ENCODE measurements around the gene SPATA24.
"Not testable (repeated sequence)": the region's sequence is repeated elsewhere in the genome, so short reads cannot be mapped to it uniquely, and the experiment has no call there.

Gene SPATA24

GRCh38 chr5:139414581-139415130, 10.8 kb upstream of the SPATA24 start:
- TF ChIP-seq, protein P1, sequence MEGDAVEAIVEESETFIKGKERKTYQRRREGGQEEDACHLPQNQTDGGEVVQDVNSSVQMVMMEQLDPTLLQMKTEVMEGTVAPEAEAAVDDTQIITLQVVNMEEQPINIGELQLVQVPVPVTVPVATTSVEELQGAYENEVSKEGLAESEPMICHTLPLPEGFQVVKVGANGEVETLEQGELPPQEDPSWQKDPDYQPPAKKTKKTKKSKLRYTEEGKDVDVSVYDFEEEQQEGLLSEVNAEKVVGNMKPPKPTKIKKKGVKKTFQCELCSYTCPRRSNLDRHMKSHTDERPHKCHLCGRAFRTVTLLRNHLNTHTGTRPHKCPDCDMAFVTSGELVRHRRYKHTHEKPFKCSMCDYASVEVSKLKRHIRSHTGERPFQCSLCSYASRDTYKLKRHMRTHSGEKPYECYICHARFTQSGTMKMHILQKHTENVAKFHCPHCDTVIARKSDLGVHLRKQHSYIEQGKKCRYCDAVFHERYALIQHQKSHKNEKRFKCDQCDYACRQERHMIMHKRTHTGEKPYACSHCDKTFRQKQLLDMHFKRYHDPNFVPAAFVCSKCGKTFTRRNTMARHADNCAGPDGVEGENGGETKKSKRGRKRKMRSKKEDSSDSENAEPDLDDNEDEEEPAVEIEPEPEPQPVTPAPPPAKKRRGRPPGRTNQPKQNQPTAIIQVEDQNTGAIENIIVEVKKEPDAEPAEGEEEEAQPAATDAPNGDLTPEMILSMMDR (IDR thresholded peaks at IDR 0.05; ENCODE audit: low read depth, low read length) = no peak
- H3K4me3 ChIP-seq (ENCODE audit: low read depth, low read length) = no peak overlapping the region

- TF ChIP-seq, protein P1 (IDR thresholded peaks at IDR 0.05; ENCODE audit: low read depth, low read length) = no peak
These were observed 10.1 kb upstream of the SPATA24 start for GRCh38 chr5:139413963-139414362.

DNA sequence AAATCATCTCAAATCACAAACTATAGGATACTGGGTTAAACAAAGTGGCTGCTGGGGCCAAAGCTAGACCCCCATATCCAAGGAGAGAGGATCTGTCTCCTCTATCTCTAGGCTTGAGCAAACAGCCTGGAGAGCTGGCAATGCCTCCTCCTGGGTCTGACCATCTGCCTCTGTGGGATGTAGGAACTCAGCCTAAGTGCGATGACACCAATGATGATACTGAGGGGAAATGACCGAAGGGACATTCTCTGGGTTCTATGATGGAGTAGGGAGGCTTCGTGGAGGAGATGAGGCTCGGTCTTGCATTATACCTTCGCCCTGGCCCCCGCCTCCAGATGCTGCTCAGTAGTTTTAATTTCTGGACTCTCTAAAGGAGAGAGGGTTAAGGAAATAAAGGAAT, 9.3 kb upstream of the SPATA24 start:
- no peak overlapping the region for H3K4me3 ChIP-seq (ENCODE audit: low read depth, low read length)
- TF ChIP-seq, protein P1 (IDR thresholded peaks at IDR 0.05; ENCODE audit: low read depth, low read length) = no peak

More at GRCh38 chr5:139413963-139414362, 10.1 kb upstream of the SPATA24 start:
- H3K4me3 ChIP-seq (ENCODE audit: low read depth, low read length) = no peak overlapping the region

DNA sequence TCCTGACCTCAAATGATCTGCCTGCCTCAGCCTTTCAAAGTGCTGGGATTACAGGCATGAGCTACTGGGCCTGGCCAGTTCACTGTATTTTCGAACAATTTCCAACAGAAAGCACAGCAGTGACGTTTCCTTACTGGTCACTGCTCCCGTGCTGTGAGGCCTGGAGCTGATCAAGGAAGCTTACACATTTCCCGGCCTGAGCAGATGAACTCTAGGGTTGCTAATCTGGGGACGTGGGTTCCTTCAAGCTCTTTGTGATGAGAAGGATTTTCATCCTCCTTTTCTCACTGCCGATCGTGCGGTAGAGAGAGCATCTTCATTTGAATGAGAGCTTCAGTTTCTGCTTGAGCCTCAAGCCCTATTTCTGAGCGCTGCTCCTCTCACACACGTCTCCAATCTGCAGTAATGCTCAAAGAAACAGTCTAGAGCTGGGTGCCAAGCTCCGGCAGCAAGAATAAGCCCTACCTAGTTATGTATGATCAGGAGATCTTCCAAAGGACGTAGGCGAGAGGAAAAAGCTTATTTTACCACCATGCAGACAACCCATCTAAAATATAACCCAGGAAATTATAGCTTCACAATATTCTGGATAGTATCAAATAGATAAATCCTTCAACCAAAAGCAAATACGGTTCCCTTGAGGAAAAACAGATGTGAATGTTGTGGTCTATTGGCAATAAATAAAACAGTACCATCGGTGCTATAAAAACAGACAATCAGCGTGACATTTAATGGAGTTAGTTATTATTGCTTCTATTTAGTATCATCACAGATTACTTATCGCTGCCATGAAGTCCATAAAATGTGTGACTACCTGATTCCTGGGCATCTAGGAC, 7.3 kb upstream of the SPATA24 start:
- TF ChIP-seq, protein P1 (IDR thresholded peaks at IDR 0.05; ENCODE audit: low read depth, low read length) = no peak

DNA sequence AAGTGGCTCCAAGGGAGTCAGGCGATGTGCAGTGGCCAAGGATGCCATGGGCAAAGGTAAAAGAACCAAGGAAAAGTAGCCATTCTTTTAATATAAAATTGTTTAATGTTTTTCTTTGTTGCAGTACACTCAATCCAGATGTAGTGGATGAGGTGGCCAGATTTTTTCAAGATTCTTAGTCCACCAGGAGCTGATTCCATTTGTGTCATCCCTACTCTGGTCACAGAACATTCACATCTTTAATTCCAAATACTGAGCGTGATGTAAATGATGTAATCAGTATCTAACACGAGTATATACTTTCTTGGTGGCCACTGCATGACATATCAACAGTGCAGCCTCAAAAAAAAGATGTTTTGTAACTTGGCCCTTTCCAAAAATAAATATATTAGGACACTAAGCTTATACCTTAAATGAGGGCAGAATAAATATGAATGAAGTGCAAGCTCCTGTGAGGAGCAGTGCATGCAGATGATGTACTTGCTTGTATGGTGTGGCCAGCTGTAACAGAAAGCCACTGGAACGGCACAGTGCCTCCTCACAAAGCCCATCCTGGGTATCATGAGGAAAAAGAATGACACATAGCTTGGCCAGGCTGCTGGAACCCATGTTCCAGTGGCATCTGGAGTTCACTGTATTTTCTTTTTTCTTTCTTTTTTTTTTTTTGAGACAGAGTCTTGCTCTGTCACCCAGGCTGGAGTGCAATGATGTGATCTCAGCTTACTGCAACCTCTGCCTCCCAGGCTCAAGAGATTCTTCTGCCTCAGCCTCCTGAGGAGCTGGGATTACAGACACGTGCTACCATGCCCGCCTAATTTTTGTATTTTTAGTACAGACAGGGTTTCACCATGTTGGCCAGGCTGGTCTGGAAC, 6.5 kb upstream of the SPATA24 start:
- no peak overlapping the region for H3K4me3 ChIP-seq (ENCODE audit: low read depth, low read length)
- TF ChIP-seq, protein P1 (IDR thresholded peaks at IDR 0.05; ENCODE audit: low read depth, low read length) = no peak

More for the DNA sequence above, 7.3 kb upstream of the SPATA24 start:
- H3K4me3 ChIP-seq (ENCODE audit: low read depth, low read length) = no peak overlapping the region

DNA sequence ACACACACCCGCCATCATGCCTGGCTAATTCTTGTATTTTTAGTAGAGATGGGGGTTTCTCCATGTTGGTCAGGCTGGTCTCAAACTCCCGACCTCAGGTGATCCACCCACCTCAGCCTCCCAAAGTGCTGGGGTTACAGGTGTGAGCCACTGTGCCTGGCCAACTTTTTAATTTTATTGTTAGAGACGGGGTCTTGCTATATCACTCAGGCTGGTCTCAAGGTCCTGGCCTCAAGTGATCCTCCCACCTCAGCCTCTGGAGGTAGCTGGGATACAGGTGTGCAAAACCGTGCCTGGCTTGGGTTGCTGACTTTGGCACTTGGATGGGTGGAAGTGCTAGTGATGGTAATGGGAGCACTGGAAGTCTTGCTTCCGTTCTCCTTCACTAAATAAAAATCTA, 5.2 kb upstream of the SPATA24 start:
- H3K4me3 ChIP-seq (ENCODE audit: low read depth, low read length) = not testable (repeated sequence)

DNA sequence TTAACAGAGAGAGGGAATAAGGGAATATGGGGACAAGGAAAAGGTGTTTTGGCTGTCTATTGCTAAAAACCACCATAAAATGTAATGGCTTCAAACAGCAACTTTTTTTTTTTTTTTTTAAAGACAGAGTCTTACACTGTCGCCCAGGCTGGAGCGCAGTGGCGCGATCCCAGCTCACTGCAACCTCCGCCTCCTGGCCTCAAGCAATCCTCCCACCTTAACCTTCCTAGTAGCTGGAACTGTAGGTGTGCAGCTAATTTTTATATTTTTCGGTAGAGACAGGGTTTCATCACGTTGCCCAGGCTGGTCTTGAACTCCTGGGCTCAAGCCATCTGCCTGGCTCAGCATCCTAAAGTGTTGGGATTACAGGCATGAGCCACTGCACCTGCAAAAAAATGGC, 4.3 kb upstream of the SPATA24 start:
- TF ChIP-seq, protein P1 (IDR thresholded peaks at IDR 0.05; ENCODE audit: low read depth, low read length) = no peak
- no peak overlapping the region for H3K4me3 ChIP-seq (ENCODE audit: low read depth, low read length)
